Activated CD4-positive, alpha-beta T cell treated with anti-CD3 and anti-CD28 coated beads, Interleukin-2, amount 50 U/mL, for 24 hours (primary cell): ENCODE results near the gene FTO.

ENCODE experiments used
- DNase-seq, 2 donors: peaks; one replicate each; pipeline ENCODE4 v3.0.0-alpha.2; 2020; ENCODE audit warnings: low read depth in 1 of 2, low spot score in 1 of 2

The FTO gene

GRCh38 chr16:53781023-53781605, 77.2 kb downstream of the FTO start:
- DNase-seq = no peak

DNA sequence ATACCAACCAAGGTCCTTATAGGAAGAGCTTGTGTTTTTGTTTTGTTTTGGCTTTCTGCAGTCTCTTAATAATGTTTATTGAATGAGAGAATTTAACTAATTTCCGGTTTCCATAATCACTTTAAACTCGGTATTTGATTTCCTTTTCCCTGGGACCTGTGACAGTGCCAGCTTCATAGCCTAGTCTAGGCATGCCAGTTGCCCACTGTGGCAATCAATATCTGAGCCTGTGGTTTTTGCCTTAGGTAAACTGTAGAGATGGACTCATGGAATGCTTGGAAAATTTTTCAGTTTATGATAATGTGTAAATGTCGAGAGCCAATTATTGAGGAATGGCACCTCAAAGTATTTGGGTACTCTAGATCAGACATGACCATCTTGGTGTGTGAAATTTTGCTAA, 78.2 kb downstream of the FTO start:
- no peak for DNase-seq

DNA sequence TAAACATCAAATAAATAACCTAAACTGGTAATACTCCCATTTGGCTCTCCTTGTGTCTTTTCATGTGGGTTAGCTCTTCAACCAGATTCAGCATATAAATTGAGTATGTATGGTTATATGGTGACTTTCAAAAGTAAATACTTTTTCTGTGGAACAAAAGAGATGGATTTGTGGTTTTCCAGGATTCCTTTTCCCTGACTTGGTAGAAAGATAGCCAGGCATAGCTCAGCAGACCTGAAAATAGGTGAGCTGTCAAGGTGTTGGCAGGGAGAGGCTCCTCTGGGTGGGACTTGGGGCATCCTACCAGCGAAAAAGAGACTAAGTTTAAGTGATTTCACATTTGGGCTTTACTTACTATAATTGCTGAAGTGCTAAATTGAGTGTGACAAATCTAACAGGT, 80.3 kb downstream of the FTO start:
- no peak for DNase-seq

- DNase-seq = no peak
Observed at GRCh38 chr16:53785044-53785443, 81.1 kb downstream of the FTO start.

DNA sequence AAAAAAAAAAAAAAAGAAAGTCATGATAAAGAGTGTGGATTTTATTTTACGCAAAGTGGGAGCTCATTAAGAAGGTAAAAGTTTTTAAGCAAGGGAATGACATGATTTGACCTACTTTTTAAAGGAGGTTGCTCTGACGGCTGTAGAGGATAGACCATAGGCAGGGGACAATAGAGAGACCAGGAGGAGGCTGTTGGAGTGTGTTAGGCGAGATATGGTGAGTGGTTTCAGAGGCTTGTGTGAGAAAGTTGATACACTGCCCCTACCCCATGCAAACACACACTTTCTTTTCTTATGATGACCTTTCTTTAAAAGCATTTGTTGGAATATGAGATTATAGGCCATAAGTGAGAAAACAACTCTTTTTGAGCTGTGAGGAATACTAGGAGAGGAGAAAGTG, 82.0 kb downstream of the FTO start:
- no peak for DNase-seq

DNA sequence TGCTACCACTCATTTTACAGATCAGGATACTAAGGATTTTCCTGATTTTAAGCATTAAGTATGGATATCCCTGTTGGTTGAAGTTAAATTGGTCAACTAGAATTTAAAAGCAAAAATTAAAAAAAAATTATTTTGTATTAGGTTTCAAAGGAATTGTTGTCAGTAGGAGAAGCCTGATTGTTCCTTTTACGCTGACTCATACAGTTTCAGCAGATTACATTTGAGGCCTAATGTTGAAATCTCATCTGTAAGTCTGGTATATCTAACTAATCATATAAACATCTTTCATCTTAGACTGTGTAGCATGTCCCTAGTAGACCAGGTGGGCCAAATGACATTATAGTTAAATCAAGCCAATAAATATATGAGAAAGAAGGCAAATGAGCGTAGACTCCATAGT, 83.5 kb downstream of the FTO start:
- DNase-seq = no peak

- DNase-seq = no peak
Observed at GRCh38 chr16:53789137-53789536, 85.2 kb downstream of the FTO start.

GRCh38 chr16:53792161-53792951, 88.4 kb downstream of the FTO start:
- no peak for DNase-seq

- no peak for DNase-seq
Observed at GRCh38 chr16:53803451-53803850, 99.5 kb downstream of the FTO start.

DNA sequence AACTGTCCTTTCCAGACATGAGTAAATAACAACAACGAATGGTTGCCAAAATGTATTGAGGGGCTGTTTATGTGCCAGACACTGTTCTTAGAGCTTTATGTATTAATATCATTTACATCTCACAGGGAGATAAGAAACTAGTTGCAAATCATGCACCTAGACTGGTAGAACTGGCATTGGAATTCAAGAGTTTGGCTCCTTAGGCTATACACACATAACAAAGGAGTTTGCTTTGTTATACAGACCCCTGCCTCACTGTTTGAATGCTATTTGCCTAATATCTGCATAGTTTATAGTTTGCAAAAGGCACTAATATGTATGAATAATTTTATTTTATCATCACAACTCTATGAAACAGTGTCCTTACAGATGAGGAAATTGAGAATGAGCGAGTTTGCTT, 100.0 kb downstream of the FTO start:
- no peak for DNase-seq

DNA sequence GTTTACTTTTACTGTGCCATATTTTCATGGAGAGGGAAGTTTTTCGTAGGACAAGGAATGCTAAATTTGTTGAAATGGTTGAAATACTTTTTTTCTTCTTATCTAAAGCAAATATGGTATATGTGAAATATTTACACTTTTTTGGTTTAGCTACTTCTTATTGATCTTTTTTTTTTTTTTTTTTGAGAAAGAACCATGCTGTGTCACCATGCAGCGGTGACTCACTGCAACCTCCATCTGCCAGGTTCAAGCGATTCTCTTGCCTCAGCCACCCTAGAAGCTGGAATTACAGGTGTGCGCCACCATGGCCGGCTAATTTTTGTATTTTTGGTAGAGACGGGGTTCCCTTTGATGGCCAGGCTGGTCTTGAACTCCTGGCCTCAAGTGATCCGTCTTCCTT, 100.5 kb downstream of the FTO start:
- no peak for DNase-seq

- DNase-seq = no peak
Observed at GRCh38 chr16:53805113-53805512, 101.2 kb downstream of the FTO start.

DNA sequence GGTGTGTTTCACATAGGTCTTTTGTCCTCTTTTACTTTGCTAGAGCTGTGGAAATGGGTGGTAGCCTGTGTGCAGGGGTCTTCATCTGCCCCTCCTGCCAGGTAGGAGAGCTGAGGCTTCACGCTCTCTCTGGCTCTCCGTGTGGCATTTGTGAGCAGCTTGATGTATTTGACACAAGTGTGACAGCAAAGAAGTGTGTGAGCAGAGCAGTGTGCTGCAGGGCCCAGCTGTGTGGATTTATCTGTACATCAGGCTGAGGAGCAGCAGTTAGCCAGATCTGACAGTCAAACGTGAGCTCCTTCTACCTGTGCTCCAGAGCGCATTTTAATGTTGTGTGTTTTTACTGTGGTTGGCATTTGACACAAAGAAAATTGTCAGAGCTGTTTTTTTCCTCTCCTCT, 101.8 kb downstream of the FTO start:
- DNase-seq = no peak

GRCh38 chr16:53809088-53809932, 105.4 kb downstream of the FTO start:
- no peak for DNase-seq

- no peak for DNase-seq
Observed at GRCh38 chr16:53812914-53813313, 109.0 kb downstream of the FTO start.

DNA sequence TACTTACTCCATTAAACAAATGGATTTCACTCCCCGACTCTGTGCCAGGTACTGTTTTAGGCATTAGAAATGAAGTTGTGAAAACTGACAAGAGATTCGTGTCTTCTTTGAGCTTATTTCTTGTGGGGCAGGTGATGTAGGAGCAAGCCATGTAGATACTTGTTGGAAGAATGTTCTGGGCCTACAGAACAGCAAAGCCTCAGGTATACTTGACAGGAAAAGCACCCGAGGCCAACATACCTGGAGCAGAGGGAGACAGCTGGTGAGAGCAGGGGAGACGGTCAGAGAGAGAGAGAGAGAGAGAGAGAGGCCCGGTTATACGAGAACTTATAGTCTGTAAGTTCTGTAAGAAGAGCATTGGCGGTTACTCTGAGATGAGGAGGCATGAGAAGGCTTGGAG, 110.8 kb downstream of the FTO start:
- DNase-seq = no peak

- no peak for DNase-seq
Observed at GRCh38 chr16:53816211-53816836, 112.4 kb downstream of the FTO start.

DNA sequence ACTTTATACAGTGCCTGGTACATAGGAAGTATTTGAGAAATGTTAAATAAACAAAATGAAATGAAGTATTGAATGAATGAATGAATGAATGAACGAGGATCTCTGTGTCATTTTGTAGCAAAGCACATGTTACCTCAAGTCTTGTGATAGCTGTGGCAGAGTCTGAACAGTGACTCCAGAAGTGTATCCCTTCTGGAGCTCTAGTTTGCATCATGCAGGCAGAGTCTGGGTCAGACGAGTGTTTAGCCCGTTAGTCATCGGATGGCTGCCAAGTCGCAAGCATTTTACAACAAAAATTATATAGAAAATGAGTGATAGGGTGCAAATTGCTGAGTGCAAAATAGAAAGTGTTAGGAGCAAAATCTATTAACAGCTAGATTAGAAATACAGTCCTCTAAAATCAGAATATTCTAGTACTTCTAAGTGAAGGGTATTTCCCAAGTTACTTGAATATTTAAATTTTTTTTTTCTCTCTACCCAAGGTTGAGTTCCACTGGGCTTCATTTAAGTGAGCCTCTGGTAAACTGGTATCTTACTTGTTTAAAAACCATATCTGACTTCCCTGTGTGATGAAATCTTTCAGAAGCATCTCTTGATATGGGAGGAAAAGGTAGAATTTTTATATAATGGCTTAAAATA, 113.3 kb downstream of the FTO start:
- no peak for DNase-seq

DNA sequence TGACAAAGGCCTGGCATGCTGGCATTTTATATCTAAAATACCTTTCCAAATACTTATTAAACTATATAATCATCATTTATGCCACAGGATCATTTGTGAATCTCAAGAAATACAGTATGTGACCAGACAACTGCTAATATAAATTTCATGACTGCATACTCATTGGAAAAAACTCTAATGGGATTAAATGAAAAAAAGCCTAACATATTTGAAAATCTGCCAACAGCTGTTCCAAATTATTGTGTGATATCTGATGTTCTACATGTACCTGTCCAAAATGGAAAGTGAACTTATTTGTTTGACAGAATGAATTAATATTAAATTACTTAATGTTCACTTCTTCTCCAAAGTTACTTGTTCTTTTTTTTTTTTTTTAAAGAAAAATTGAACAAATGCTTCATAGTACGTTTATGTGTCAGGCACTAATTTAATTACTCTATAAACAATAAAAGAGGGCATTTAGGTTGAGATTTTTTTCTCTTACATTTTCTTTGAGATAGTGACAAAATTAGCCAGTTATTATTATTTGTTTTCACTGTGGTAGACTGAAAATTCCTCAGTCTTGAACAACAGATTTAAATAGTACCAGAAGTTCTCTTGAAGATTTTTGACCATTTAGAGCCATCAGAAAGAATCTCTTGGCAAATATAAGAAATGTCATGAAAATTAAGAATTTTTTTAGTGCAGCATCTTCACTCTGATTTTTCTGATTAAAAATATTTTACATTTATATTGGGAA, 114.0 kb downstream of the FTO start:
- DNase-seq = no peak

GRCh38 chr16:53821487-53821886, 117.5 kb downstream of the FTO start:
- no peak for DNase-seq
